Activated CD4-positive, CD25-positive, alpha-beta regulatory T cell treated with anti-CD3 and anti-CD28 coated beads, Interleukin-2, amount 50 U/mL, for 24 hours (primary cell): ENCODE data around the gene TIMD4.
A peak's percentile ranks its signal among the peaks of the same experiment; 100 is the strongest.
"Not testable (repeated sequence)": the region's sequence is repeated elsewhere in the genome, so short reads cannot be mapped to it uniquely, and the experiment has no call there.

ENCODE experiments used
- ATAC-seq, 2 donors: fragments of 150-1000 bp; cut with Tn5 transposase; one replicate each; pipeline ENCODE4 v1.10.0; 2021; ENCODE audit warnings: mild to moderate bottlenecking in 1 of 2, moderate library complexity in 1 of 2

Gene TIMD4

DNA sequence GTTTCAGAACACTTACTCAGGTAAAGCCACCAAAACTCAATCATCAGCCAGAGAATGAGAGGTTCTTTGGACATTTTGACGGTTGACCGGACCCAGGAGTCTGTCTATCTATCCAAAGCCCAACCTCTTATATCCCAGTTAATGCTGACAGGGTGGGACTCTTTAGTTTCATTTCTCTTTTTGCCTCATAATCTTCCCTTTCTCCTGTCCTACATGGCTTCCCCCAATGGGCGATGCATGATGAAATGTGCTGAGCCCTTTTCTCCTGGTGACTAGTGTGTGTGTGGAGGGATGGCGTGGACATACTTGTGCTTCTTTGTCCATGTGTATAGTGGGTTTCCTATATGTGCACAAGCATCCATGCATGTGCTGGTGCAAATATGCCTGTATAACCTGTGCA is at the start of gene TIMD4:
TSS of gene TIMD4 (minus strand) at position 102 of the 400 bp plus-strand sequence. CDS start at position 74, 28 bp downstream.
- no peak for ATAC-seq

DNA sequence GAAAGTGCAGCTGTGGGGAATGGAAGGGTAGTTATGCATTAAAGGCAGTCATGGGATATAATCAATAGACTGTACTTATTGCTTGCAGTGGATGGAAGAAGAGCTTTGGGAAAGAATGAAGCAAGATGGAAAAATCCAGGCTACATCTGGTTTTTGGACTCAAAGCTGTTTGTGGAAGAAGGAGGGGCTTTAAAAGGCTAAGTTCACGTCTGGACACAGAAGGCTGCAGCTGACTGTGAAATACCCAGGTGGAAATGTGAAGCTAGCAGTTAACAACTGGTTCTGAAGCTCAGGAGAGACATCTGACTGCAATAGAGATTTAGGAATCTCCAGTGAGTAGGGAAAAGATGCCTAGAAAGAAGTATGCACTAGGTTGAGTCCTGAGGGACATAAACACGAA is 43.2 kb upstream of the TIMD4 start:
- no peak for ATAC-seq

- ATAC-seq = no peak
These were observed 42.0 kb upstream of the TIMD4 start for GRCh38 chr5:157004893-157005551.

DNA sequence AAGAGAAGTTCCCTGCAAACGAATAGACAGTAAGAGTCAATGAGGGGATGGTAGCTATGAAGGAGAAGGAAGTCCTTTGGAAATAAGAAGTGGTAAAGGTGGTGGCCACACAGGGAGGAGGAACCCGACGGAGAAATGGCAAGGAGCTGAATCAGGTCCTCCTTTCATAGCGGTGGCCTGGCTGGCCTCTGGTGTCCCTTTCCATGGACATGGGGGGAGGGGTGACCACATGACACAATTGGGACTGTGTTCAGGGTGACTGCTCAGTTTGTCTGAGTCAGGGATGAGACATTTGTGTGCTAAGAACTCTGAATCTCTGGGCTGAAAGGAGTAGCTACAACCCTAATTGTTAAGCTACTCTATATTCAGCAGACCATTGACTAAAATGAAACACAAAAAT is 28.7 kb upstream of the TIMD4 start:
- ATAC-seq = no peak

DNA sequence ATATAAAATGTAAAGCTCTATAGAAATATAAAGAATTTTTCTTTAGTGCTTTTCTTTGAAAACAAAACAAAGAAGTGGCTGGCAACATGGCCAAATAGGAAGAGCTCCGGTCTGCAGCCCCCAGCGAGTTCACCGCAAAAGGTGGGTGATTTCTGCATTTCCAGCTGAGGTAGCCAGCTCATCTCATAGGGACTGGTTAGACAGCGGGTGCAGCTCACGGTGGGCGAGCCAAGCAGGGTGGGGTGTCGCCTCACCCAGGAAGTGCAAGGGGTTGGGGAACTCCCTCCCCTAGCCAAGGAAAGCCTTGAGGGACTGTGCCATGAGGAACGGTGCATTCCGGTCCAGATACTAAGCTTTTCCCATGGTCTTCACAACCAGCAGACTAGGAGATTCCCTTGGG is 21.0 kb upstream of the TIMD4 start:
- ATAC-seq = no peak

- ATAC-seq = no peak
These were observed 18.5 kb upstream of the TIMD4 start for GRCh38 chr5:156981481-156981880.

GRCh38 chr5:156974328-156974727 is 11.3 kb upstream of the TIMD4 start:
- ATAC-seq = no peak

- ATAC-seq = no peak
These were observed 9.0 kb upstream of the TIMD4 start for GRCh38 chr5:156971848-156972525.

- ATAC-seq = peak in 1 of 2 donors; percentile 17
These were observed 8.4 kb upstream of the TIMD4 start for GRCh38 chr5:156971415-156971814.

DNA sequence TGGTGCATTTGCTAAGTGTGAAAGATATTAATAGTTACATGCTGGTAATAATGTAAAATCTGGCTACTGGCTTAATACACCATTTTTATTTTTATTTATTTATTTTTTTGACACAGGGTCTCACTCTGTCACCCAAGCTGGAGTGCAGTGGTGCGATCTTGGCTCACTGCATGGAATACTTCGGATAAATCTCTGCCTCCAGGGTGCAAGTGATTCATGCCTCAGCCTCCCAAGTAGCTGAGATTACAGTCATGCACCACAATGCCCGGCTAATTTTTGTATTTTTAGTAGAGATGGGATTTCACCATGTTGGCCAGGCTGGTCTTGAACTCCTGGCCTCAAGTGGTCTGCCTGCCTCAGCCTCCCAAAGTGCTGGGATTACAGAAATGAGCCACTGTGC is 4.4 kb upstream of the TIMD4 start:
- ATAC-seq = not testable (repeated sequence)

DNA sequence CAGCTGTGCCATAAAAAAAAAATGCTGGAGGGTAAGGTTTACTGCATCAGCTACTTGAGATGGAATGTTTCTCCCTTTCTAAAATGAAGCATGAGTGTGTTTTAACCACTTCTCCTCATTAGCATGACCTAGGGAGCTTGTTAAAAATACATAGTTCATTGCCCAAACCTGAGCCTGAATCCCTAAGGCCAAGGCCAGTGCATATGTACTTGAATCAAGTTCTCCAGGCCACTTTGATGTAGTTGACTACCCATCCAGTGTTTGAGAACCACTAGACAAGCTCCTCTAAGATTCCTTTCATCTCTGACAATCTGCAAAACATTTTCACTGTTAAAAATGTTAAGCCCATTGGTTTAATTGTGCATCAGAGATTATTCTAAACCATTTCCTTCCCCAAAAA is 6.7 kb downstream of the TIMD4 start:
- ATAC-seq = no peak

GRCh38 chr5:156951359-156951758 is 11.7 kb downstream of the TIMD4 start:
- no peak for ATAC-seq

DNA sequence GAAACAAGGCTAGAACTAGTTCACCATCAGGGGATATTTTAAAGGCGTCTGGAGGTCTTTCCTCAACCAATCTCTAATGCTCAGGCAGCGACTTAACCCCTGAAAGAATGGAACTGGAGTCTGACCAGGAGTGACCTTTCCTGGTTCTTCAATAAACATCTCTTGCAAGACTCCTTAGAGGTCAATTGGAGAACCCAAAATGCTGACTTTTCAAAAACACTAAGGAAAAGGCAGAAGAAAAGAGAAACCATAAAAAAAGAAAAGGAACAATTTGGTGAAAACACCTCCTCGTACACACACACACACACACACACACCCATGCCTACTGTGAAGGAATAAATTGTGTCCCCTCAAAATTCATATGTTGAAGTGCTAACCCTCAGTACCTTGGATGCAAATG is 12.3 kb downstream of the TIMD4 start:
- no peak for ATAC-seq

DNA sequence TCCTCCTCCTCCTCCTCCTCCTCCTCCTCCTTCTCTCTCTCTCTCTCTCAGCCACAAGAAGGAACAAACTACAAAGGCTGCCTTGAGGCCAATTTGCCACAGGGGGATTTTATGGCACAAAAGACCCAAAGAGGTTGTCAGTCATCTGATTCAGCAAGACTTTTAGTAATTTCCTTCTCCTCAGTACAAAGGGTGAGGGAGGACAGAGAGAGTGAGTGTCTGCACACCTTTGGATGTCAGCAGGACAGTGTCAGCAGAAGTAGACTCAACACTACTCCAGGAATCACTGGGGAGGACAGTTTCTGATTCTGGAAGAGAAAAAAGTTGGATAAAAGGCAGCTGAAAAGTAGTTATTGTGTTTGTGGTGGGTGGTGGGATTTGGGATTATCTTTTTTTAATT is 13.6 kb downstream of the TIMD4 start:
- ATAC-seq = no peak

DNA sequence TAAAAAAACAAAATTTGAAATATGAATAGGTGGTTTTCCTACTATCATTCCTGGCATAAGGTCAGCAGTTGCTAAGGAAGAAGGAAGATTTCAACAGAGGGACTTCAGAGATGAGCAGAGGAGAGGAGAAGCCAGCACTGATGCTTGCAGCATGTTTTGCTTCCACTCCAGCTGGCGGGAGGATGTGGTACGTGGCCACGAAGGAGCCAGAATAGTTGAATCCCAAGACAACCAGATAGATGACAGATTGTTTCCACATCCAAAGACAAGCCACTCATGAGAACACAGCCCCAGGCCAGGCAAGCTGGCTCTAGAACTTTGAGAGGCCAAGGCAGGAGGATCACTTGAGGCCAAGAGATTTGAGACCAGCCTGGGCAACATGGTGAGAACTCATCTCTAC is 15.1 kb downstream of the TIMD4 start:
- no peak for ATAC-seq

- peak in 1 of 2 donors; percentile 64 for ATAC-seq
These were observed 21.0 kb downstream of the TIMD4 start for GRCh38 chr5:156942064-156942463.

DNA sequence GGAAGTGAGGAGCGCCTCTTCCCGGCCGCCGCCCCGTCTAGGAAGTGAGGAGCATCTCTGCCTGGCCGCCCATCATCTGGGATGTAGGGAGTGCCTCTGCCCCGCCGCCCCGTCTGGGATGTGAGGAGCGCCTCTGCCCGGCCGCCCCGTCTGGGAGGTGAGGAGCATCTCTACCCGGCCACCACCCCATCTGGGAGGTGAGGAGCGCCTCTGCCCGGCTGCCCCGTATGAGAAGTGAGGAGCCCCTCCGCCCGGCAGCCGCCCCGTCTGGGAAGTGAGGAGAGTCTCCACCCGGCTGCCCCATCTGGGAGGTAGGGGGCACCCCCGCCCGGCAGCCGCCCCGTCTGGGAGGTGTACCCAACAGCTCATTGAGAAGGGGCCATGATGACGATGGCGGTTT is 22.6 kb downstream of the TIMD4 start:
- ATAC-seq = not testable (repeated sequence)

- ATAC-seq = no peak
These were observed 26.1 kb downstream of the TIMD4 start for GRCh38 chr5:156936972-156937371.

GRCh38 chr5:156934450-156935211 is 28.4 kb downstream of the TIMD4 start:
- ATAC-seq = peak; percentile 38 to 64

DNA sequence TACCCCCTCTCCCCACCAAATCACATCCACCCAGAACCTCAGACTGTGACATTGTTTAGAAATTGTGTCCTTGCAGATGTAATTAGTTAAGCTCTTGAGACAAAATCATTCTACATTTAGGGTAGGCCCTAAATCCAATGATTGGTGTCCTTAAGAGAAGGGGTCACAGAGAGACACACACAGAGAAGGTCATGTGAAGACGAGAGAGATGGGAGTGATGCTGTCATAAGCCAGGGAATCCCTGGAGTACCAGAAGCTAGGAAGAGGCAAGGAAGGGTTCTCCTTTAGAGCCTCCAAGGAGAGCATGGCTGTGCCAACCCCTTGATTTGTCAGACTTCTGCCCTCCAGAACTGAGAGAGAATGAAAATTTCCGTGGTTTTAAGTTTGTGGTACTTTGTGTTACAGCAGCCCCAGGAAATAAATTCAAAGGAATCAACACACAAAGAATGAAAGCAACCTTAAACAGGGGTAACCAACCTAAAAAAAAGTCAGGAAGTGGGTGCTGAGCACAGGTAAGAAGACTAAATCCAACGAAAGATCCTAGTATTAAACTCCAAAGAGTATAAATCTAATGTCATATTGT is 33.6 kb downstream of the TIMD4 start:
- no peak for ATAC-seq

DNA sequence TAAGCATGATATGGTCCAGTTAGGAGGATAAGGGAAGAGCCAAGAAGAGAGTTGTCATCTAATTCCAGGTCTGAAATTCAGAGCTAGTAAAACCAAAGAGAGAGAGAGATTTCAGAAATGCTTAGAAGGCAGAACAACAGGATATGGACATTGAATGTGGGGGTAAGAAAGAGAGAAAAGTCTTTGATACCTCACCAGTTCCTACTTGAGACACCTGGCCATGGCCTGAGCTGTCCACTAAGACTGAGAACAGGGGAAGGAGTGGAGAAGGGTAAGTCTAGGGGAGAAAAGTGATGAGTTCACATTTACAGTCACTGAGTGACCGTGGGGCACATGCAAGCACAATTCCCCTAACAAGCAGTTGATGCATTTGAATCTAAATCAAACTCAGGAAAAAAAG is 35.5 kb downstream of the TIMD4 start:
- ATAC-seq = no peak

GRCh38 chr5:156925767-156926166 is 37.3 kb downstream of the TIMD4 start:
- not testable (repeated sequence) for ATAC-seq

GRCh38 chr5:156922207-156922792 is 40.7 kb downstream of the TIMD4 start:
- peak; percentile 41 to 62 for ATAC-seq
